GM19035 (cell line): ENCODE measurements around the gene PRR23E.

Experiments used
- ATAC-seq: cut with Tn5 transposase; IDR thresholded peaks from one replicate; pipeline ENCODE4 v1.9.1; 2021; ENCODE audit not compliant: unreplicated experiment

The PRR23E gene

GRCh38 chr3:127164615-127165014 is 28.3 kb upstream of the PRR23E start:
- ATAC-seq, result no peak

- ATAC-seq, result no peak
Observed at GRCh38 chr3:127165036-127165435, 27.9 kb upstream of the PRR23E start.

GRCh38 chr3:127165694-127166485 is 27.0 kb upstream of the PRR23E start:
- no peak for ATAC-seq

GRCh38 chr3:127166501-127167065 is 26.3 kb upstream of the PRR23E start:
- no peak for ATAC-seq

- ATAC-seq, result no peak
Observed at GRCh38 chr3:127167315-127168043, 25.5 kb upstream of the PRR23E start.

- no peak for ATAC-seq
Observed at GRCh38 chr3:127168271-127168670, 24.7 kb upstream of the PRR23E start.

GRCh38 chr3:127170814-127171213 is 22.1 kb upstream of the PRR23E start:
- no peak for ATAC-seq

- no peak for ATAC-seq
Observed at GRCh38 chr3:127171320-127171719, 21.6 kb upstream of the PRR23E start.

GRCh38 chr3:127171721-127172120 is 21.2 kb upstream of the PRR23E start:
- ATAC-seq, result no peak

- ATAC-seq, result no peak
Observed at GRCh38 chr3:127172211-127172610, 20.7 kb upstream of the PRR23E start.

GRCh38 chr3:127172781-127173515 is 20.0 kb upstream of the PRR23E start:
- no peak for ATAC-seq

- no peak for ATAC-seq
Observed at GRCh38 chr3:127173516-127174166, 19.3 kb upstream of the PRR23E start.

- no peak for ATAC-seq
Observed at GRCh38 chr3:127174284-127174683, 18.6 kb upstream of the PRR23E start.

GRCh38 chr3:127174715-127175140 is 18.2 kb upstream of the PRR23E start:
- no peak for ATAC-seq

- no peak for ATAC-seq
Observed at GRCh38 chr3:127175272-127175671, 17.7 kb upstream of the PRR23E start.

GRCh38 chr3:127177226-127177625 is 15.7 kb upstream of the PRR23E start:
- no peak for ATAC-seq

GRCh38 chr3:127180859-127181258 is 12.1 kb upstream of the PRR23E start:
- no peak for ATAC-seq

GRCh38 chr3:127182431-127182830 is 10.5 kb upstream of the PRR23E start:
- no peak for ATAC-seq

- no peak for ATAC-seq
Observed at GRCh38 chr3:127182848-127183714, 9.8 kb upstream of the PRR23E start.
